Activated T-cell treated with anti-CD3 and anti-CD28 coated beads for 4 hours (primary cell): ENCODE measurements around the gene ODAD4.

Experiments
- DNase-seq: peaks from one replicate; pipeline ENCODE4 v3.0.0-alpha.2; 2020

The ODAD4 gene, protein sequence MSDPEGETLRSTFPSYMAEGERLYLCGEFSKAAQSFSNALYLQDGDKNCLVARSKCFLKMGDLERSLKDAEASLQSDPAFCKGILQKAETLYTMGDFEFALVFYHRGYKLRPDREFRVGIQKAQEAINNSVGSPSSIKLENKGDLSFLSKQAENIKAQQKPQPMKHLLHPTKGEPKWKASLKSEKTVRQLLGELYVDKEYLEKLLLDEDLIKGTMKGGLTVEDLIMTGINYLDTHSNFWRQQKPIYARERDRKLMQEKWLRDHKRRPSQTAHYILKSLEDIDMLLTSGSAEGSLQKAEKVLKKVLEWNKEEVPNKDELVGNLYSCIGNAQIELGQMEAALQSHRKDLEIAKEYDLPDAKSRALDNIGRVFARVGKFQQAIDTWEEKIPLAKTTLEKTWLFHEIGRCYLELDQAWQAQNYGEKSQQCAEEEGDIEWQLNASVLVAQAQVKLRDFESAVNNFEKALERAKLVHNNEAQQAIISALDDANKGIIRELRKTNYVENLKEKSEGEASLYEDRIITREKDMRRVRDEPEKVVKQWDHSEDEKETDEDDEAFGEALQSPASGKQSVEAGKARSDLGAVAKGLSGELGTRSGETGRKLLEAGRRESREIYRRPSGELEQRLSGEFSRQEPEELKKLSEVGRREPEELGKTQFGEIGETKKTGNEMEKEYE

DNA sequence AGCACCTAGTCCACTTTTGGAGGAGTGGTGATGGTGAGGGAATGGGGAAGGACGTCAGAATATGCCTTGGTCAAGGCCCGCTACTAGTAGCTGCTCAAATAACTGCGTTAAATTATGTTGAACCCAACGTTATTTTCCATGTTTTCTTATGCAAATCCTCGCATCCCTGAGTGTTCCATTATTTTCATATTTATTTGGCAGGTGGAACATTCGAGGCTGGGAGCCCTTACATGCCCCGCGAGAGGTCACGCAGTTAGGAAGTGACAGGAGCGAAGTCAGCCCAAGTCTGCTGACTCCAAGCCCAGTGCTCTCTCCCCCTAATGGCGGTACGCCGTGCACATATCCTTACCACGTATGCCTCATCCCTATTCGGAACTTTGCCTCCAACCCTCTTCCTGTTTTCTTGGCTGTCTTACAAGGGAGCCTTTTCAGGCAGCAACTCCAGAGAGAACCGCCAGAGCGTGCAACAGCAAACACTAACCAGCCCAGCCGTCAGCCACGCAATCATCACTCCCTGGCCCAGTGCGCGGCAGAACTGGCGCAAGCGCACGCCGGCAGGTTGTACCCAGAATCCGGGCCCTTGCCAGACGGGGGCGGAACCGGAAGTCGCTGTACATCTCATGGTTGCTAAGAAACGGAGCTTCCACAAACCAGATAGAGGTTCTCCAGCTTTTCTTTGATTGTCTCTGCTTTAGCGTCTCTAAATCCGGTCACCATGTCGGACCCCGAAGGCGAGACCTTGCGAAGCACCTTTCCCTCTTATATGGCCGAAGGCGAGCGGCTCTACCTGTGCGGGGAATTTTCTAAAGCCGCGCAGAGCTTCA, at the start of gene ODAD4:
TSS of gene ODAD4 (plus strand) at position 609 of the 824 bp plus-strand sequence. CDS start at position 716, 107 bp downstream.
- peak; percentile 91 for DNase-seq

DNA sequence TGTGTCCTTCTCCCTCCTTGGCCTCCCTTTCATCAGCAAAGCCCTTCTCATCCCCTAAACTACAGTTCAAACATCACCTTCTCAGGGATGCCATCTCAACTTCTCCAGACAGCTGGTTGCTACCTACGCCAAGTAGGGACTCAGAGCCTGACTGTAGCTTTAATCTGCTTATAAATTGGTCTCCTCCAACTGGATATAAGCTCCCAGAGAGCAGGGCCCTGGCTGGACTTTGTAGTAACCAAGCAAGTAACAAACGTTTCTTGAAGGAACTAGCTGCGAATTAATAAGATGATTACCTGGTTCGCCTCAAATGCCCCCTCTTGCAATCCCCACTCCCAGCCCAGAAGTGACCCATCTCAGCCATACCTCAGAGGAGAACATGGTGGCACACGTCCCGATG, 47.7 kb upstream of the ODAD4 start:
- DNase-seq: no peak

DNA sequence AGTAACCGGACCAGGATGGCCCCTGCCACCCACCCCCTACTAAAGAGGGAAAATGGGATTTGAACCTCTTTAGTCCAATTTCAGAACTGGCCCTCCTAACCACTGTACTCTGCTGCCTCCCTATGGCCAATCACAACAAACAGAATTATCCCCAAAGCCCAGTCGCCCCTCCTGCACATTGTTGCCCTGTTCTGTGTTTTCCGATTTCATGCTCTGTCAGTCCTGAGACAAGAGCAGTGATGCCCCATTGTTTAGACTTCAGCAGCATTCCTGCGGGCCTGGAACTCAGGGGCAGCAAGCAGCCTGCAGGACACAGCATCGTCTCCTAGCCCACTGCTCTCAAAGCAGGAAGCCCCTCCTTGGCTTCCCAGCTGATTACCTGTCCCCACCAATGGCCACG, 44.7 kb upstream of the ODAD4 start:
- DNase-seq: no peak

DNA sequence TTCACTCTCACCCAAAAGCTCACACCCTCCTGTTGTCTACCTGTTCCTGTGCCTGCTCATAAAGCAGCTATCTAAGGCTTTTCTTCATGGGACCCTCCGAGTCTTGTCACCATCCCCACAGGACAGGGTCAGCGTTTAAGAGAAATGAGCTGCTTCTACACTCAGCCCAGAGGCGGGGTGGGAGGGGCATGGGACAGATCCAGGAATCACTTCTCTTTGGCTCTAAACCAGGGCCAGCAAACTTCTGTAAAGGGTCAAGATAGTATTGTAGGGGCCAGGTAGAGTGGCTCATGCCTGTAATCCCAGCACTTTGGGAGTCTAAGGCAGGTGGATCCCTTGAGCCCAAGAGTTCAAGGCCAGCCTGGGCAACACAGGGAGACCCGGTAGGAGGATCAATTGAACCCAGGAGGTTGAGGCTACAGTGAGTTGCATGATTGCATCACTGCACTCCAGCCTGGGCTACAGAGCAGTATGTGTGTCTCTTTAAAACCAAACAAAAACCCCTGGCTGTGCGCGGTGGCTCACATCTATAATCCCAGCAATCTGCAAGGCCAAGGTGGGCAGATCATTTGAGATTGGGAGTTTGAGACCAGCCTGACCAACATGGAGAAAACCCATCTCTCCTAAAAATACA, 42.0 kb upstream of the ODAD4 start:
- no peak for DNase-seq

DNA sequence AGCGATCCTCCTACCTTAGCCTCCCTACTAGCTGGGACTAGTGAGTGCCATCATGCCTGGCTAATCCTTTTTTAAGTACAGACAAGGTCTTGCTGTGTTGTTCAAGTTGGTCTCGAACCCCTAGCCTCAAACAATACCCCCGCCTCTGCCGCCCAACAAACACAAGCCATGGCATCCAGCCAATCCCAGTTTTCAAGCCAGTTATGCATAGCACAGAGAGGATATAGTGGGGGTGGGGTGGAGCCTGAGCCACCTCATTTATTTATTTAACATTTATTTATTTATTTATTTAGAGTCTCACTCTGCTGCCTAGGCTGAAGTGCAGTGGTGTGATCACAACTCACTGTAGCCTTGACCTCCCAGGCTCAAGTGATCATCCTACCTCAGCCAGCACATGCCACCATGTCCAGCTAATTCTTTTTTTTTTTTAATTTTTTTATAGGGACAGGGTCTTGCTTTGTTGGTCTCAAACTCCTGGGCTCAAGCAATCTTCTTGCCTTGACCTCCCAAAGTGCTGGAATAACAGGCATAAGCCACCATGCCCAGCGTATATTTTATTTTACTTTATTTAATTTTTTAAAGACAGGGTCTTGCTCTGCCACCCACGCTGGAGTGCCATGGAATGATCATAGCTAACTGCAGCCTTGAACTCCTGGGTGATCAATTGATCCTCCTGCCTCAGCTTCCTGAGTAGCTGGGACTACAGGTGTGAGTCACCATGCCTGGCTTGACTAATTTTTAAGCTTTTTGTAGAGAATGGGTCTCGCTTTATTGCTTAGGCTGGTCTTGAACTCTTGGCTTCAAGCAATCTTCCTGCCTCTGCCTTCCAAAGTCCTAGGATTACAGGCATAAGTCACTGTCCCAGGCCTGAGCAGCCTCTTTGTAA, 39.0 kb upstream of the ODAD4 start:
- DNase-seq: no peak

DNA sequence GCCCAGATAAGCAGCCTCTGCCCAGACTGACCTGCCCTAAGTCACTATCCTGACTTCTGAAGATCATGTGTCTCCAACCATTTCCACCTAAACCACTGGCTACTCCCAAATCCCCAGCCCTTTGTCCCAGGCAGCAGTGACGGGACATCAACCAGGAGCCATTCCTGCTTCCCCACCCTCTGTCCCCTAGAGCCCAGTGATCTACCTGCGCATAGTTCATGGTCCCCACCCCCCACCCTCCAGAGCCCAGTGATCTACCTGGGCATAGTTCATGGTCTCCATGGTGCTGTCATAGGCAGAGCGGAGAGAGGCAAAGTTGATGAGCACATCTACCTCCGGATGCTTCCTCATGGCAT, 38.4 kb upstream of the ODAD4 start:
- no peak for DNase-seq

DNA sequence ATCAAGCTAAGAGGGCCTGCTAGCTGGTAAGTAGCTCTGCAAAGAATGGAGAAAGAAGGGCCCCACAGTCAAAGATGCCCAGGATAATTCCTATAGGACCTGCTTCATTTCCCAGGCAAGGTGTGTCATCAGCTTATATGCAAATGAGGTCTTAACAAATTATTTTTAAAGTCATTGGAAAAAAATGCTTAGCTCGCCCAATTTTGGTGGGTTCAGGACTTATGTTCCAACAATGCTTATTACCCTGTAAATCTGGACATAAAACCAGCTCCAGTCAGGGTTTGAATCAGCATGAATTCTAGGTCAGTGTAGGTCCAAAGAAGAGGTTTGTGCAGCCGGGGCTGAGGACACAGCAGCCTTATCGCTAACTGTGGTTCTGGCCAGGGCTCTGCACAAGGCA, 37.0 kb upstream of the ODAD4 start:
- no peak for DNase-seq

DNA sequence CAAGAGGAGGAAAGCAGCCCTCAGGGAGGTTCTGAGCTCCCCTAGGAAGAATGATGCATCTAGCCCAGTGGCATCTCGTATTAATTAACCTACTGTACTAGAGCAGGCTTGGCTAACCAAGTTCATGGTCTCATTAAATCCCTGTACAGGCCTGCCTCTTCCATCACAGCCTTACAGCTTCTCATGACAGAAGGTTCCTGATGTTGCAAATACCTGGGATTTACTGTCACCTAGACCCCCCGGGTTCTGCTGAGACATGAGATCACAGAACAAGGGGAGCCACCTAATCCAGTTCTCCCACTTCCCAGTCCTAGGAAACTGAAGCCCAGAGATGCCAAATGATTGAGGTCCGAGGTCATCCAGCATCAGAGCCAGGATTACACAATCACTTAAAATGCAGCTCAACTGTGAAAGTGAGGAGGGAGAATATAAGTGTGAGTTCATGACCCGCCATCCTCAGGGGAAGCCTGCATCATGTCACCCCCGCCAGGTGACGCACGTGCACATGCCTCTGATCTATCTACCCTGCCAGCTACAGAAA, 35.6 kb upstream of the ODAD4 start:
- DNase-seq: no peak

DNA sequence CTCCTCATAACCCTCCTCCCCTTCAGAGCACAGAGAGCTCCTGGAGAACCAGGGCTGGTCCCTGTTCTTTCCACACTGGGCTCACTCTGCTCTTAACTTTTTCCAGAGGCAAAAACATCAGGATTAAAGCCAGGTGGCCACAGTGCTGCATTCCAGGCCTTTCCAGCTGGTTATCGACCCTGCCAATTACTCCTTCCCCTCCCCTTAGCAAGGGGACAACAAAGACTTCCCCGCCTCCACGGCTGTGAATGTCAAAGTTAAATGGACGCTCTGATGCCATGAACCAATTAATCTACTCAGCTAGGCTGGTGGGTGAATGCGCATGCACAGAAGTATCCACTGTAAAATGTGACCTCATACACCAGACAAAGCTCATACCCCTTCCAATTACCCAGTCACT, 34.8 kb upstream of the ODAD4 start:
- DNase-seq: no peak

DNA sequence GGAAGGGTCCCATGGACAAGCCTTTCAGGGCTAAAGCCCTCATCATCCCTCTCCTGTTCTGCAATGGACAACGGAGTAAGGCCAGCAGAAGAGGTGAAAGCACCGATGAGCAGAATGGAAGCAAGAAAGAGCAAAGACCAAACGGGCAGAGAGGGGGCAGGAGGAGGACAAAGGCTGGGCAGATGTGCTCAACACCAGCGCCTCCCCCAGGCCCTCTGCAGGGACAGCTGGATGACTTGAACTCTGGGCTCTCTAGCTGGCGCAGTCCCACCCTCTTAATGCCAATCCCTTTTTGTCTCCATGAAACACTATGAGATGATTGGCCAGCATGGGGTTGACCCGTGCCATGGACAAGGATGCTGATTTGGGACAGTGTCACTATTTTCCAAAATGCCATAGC, 33.7 kb upstream of the ODAD4 start:
- no peak for DNase-seq

DNA sequence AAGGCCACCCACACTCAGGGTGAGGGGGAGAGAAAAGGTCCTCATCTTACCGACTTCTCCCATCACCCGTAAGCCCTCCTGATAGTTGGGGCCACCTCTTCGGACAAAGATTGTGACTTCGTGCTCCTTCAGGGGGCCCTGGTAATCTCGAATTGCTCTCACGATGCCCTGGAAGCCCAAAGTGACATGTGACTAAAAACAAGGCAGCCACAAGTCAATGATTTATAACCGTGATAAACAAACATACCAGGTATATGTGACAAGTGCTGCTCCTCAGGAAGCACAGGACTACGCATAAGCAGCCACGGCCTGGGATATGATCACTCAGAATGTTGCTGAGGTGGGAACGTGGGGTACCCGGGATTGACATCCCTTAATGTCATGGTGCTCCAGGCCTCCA, 28.8 kb upstream of the ODAD4 start:
- no peak for DNase-seq

DNA sequence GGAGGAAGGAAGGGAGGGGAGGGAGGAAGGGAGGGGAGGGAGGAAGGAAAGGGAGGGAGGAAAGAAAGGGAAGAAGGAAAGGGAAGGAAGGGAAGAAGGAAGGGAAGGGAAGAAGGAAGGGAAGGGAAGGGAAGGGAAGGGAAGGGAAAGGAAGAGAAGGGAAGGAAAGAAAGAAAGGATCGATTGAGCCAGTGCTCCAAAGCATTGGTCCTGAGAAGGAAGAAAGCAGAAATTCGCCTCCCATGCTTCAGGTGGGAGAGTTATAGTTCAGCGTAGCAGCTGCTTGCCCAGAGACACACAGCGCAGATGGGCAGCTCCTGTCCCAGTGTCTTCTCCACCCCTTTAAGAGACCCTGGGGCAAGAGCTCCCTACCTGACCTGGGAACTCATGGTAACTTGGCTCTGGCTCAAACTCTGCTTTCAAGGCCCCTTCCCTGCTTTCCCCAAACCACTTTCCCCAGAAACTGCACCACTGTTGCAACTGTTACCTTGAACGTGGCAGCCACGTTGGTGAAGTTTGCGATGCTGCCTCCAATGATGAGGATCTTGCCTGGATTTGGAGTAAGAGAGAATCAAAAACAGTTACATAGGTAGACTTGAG, 26.1 kb upstream of the ODAD4 start:
- DNase-seq: no peak

DNA sequence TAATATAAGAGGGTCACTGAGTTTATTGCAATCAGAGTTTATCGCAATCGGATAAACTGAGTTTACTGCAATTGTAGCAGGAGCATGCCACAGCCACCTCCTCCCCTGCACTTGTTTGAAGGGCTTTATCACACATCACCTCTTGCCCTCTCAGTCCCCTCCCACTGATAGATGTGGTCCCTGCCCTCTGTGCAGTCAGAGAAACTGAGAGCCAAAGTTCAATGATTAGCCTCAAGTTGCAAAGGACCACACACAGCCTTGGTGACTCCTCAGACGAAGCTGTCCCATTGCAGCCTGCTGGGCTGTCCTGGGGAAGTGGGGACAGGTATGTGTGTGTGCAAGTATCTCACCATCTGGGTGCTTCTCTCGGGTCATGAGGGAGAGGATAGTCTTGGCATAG, 25.2 kb upstream of the ODAD4 start:
- no peak for DNase-seq

DNA sequence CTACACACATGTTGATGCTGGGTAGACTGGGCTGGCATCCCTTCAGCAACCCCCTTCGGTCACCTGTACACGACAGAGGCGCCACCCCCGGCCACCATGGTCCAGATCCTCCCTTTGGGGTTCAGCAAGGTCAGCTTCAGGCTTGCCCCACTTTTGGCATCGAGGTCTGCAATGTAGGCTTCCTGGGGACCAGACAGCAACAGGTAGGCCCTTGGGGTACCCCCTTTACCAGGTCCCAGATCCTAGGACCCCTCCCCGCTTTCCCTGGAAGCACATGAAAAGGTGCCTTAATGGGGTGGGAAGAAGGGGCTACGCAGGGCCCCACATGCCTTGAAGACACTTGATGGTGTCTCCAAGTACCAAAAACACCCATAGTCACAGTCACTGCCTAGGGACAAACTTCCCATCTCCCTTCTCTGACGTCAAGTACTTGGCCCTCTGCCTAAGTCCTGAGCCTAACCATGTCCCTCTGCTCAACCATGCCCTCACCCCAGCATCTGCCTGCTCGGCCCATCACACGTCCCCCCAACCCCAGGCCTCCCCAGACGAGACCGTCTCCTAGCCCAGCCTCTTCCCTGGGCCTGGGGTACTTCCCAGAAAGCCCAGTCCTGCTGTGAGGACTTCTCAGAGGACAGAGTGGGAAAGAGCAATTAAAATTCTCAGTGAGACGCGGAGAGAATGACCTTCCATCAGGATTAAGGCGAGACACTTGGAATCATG, 23.8 kb upstream of the ODAD4 start:
- no peak for DNase-seq

DNA sequence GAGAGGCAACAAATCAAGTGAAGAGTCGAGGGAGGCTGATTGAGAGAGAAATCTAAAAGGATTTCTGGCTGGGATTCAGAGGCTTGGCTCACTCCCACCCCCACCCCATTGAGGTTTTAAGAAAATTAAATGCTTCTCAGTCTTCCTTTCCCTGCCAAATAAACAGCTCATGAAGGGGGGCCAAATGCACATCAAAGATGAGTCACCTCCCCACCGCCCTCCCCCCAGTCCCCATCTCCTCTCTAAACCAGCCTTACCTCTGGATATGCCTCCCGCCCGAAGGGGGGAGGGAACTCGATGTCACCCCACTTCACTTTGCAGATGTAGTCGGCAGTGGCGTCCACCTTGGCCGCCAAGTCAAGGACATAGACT, 23.2 kb upstream of the ODAD4 start:
- DNase-seq: no peak

DNA sequence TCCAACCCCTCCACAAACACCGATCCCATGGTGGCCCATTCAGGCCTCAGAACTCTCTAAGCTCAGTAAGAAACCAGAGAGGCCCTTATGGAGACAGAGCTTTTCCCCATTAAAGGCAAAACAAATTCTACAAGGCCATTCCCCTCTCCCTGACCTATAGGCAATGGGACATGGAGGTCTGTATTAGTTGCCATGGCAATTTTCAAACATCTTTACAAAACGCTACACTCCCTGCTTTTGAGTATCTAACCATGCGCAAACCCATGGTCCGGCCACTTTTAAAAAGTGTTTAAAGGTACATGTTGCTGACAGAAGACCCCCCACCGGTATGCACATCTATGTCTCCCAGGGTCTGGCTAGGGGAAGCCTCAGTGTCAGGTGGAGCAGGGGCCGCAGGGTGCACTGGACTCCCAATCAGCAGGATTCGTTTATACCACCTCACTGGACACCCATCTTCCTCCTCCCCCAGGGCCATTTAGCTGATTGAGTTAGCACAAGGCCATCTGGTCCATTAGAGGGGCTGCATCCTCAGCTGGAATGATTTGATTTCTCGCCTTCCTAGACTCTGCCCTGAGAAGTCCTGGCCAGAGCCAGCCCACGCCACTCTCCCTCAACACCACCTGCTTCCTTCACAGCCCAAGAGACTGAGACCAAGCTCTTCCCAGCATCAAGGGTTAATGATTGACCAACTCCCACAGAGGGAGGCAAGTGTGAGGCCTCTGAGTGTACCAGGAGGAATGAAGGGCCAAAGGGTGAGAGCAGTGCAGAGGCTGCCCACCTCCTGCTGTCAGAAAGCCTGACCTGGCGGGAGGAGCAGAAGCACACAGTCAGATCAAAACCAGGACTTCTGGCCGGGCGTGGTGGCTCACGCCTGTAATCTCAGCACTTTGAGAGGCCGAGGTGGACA, 22.5 kb upstream of the ODAD4 start:
- no peak for DNase-seq

DNA sequence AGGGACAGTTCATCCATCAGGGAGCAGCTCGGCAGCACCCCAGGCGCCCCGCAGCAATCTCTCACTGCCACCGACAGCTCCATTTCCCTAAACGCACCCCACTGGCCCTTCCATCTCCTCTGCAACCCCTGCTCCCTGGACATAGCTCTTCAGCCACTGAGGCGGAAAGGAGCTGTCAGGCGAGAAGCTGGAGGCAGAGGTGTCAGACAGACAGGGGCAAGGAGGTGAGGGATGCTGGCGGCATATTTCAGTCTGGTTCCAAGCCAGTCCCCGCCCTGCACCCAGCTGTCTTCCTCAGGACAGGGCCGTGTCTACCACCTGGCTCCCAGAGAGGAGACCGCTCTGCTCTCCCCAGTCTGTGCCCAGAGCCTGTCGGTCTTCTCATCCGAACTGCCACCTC, 21.3 kb upstream of the ODAD4 start:
- DNase-seq: no peak

DNA sequence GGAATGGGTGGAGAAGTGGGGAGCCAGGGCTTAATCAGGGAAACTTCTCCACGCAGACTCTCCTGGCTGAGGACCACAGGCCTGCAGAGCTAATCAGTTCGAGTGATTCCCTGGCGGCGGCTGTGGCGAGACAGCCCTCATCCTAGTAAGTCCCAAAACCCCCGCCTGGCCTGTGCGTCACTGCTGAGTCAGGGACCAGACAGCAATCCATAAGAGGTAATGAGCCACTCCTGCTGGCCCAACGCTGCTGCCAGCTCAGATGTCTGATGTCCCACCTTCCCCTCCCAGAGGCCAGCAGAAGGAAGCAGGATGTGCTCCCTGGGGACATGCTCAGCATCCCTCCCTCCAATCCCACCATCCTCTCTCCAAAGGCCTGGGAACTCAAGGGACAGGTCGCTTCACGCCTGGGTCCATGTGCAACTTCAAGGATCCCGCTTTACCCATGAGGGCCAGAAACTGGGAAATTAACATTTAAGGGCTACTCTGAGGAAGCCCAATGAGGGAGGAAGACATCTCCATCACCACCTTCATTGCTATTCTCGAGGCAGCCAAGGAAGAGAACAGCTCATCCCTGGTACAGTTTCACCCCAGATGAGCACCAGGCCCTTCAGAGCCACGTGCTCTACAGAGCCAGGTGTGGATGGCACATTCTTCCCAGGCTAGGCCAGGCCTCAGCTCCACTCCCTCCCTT, 19.6 kb upstream of the ODAD4 start:
- no peak for DNase-seq

DNA sequence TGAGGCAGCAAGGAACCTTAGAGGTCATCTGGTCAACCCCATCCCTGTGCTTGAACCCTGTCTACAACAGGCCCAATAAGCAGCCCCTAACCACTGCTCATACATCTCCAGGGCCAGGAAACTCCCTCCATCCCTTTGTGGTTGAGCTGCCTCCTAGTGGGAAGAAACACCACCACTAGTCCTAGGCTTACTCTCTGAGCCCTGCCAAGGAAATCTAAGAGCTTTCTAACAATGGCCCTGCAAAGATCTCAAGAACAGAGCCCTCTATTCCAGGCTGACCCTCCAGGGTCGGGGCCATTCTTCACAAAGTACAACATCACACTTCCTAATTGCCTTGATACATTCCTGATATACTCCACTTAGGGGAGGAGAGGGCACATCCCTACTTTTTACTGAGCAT, 17.5 kb upstream of the ODAD4 start:
- no peak for DNase-seq
